ENCODE results near the gene CEP20. TPM values are rescaled to one million over a fixed set of nuclear protein-coding genes. Genes with fewer than 3 reads are reported as not detected.

The CEP20 gene
- total RNA-seq, 4 donors from 2014 or later, result 13.5 to 33.0 (median 17.4) TPM

DNA sequence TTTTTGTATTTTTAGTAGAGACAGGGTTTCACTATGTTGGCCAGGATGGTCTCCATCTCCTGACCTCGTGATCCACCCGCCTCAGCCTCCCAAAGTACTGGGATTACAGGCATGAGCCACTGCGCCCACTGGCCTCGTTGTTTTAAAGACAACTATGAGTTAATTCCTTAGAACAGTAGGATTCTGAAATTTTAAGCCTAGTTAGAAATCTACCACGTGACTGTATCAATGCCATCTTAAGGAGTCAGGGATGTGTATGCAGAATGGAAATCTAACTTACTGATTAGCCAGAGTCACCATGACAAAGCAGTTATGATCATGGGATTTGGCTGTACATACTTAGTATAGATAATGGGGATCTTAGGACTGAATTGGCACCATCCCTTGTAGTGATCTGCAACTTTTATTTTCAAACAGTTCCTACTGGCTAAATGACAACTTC, 2.8 kb downstream of the CEP20 start:
- Histone ChIP-seq H3K27ac (no peak overlapping the region), H3K27me3 (no peaks in the 10 kb centered on the region), H3K4me1 (peaks cover 0 to 24% (median 3%) of the 10 kb centered on the region in 4 donors), H3K4me3 (no peak overlapping the region), H3K36me3 (peaks cover 0 to 22% (median 0%) of the 10 kb centered on the region in 3 donors), H3K9me3 (no peaks in the 10 kb centered on the region)
- no peak for TF ChIP-seq POLR2A (IDR thresholded peaks at IDR 0.05)
- TF ChIP-seq, protein P1, sequence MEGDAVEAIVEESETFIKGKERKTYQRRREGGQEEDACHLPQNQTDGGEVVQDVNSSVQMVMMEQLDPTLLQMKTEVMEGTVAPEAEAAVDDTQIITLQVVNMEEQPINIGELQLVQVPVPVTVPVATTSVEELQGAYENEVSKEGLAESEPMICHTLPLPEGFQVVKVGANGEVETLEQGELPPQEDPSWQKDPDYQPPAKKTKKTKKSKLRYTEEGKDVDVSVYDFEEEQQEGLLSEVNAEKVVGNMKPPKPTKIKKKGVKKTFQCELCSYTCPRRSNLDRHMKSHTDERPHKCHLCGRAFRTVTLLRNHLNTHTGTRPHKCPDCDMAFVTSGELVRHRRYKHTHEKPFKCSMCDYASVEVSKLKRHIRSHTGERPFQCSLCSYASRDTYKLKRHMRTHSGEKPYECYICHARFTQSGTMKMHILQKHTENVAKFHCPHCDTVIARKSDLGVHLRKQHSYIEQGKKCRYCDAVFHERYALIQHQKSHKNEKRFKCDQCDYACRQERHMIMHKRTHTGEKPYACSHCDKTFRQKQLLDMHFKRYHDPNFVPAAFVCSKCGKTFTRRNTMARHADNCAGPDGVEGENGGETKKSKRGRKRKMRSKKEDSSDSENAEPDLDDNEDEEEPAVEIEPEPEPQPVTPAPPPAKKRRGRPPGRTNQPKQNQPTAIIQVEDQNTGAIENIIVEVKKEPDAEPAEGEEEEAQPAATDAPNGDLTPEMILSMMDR (IDR thresholded peaks at IDR 0.05), result no peak
- no peak for DNase-seq

DNA sequence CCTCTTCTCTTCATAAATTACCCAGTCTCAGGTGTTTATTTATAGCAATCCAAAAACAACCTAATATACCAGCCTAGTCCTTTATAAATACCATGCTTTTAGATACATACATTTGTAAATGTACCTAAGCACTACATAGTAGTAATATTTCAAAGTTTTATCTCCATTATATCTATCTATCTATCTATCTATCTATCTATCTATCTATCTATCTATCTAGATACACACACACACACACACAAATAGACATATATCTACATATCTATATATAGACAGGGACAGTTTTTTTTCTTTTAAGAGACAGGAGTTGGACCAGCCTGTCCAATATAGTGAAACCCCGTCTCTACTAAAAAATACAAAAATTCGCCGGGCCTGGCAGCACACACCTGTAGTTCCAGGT, 5.8 kb downstream of the CEP20 start:
- TF ChIP-seq POLR2A (IDR thresholded peaks at IDR 0.05), result no peak
- Histone ChIP-seq H3K27ac (no peak overlapping the region), H3K4me1 (peaks cover 0 to 18% (median 0%) of the 10 kb centered on the region in 4 donors), H3K36me3 (peaks cover 0 to 33% (median 0%) of the 10 kb centered on the region in 3 donors), H3K27me3 (no peaks in the 10 kb centered on the region), H3K9me3 (no peaks in the 10 kb centered on the region), H3K4me3 (no peak overlapping the region)
- no peak for DNase-seq

DNA sequence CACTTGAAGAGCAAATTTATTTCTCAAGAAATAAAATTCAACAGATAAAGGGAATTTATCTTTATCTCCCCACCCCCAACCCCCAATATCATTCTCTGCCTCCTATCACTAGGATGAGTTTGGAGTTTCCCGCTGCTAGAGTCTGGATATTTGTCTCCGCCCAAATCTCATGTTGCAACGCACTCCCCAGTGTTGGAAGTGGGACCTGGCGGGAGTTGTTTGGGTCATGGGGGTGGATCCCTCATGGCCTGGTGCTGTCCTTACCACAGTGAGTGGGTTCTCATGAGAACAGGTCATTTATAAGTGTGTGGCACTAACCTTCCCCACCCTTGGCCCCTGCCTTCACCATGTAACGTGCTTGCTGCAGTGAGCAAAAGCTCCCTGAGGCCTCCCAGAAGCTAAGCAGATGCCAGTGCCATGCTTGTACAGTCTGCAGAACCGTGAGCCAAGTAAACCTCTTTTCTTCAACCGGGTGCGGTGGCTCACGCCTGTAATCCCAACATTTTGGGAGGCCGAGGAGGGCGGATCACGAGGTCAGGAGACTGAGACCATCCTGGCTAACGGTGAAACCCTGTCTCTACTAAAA, 6.5 kb downstream of the CEP20 start:
- no peak for DNase-seq
- H3K36me3 ChIP-seq, result peaks cover 0 to 34% (median 0%) of the 10 kb centered on the region in 3 donors
- H3K4me1 ChIP-seq, result peaks cover 0 to 11% (median 0%) of the 10 kb centered on the region in 4 donors
- no peak for TF ChIP-seq POLR2A (IDR thresholded peaks at IDR 0.05)
- TF ChIP-seq, protein P1 (IDR thresholded peaks at IDR 0.05), result no peak
- H3K27me3 ChIP-seq, result no peaks in the 10 kb centered on the region
- H3K9me3 ChIP-seq, result no peaks in the 10 kb centered on the region
- H3K4me3 ChIP-seq, result no peak overlapping the region
- no peak overlapping the region for H3K27ac ChIP-seq

DNA sequence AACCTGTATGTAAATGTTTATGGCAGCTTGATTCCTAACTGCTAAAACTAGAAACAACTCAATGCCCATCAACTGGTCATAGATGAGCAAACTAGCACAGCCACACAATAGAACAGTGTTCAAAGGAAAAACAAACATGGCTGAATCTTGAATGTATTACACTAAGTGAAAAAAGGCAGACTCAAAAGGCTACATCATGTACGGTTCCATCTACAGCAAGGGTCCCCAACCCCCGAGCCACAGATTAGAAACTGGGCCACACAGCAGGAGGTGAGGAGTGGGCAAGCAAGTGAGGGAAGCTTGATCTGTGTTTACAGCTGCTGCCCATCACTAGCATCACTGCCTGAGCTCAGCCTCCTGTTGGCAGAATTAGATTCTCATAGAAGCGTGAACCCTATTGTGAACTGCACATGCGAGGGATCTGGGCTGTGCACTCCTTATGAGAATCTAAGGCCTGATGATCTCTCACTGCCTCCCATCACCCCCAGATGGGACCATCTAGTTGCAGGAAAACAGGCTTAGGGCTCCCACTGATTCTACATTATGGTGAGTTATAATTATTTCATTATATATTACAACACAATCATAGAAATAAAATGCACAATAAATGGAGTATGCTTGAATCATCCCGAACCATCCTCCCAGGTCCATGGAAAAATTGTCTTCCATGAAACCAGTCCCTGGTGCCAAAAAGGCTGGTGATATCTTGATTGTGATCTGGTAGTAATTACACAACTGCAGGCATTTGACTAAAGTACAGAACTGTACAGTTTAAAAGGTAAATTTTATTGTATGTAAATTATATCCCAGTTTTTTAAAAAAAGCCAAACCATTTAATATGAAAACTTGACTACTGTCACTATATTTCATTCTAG, 7.7 kb downstream of the CEP20 start:
- DNase-seq, result no peak
- no peaks in the 10 kb centered on the region for H3K4me1 ChIP-seq
- no peak overlapping the region for H3K4me3 ChIP-seq
- peaks cover 0 to 34% (median 0%) of the 10 kb centered on the region in 3 donors for H3K36me3 ChIP-seq
- no peak overlapping the region for H3K27ac ChIP-seq
- TF ChIP-seq POLR2A (IDR thresholded peaks at IDR 0.05), result no peak
- TF ChIP-seq, protein P1 (IDR thresholded peaks at IDR 0.05), result no peak
- H3K9me3 ChIP-seq, result no peaks in the 10 kb centered on the region
- H3K27me3 ChIP-seq, result no peaks in the 10 kb centered on the region

DNA sequence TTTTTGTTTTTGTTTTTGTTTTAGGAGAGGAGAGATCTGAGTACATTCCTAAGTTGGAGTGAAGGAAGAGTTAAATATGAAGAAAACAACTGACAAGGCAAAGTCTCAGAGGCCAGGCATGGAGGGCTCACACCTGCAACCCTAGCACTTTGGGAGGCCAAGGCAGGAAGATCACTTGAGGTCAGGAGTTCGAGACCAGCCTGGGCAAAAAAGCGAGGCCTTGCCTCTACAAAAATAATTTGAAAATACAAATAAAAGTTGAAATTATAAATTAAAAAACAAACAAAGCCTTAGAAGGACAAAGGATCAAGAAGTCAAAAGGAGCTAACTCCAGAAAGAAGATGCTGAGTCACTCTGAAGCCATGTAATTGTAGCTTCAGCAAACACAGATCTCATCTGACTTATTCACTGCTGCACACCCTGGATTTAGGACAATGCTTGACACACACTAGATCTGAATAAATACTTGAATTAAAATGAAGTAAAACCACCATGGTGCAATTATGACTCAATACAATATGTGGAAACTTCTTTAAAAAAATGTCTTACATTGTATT, 9.1 kb downstream of the CEP20 start:
- TF ChIP-seq, protein P1 (IDR thresholded peaks at IDR 0.05), result no peak
- no peak for TF ChIP-seq POLR2A (IDR thresholded peaks at IDR 0.05)
- no peaks in the 10 kb centered on the region for H3K4me1 ChIP-seq
- DNase-seq, result no peak
- no peaks in the 10 kb centered on the region for H3K27me3 ChIP-seq
- H3K27ac ChIP-seq, result no peak overlapping the region
- H3K9me3 ChIP-seq, result no peaks in the 10 kb centered on the region
- peaks cover 0 to 34% (median 0%) of the 10 kb centered on the region in 3 donors for H3K36me3 ChIP-seq
- H3K4me3 ChIP-seq, result no peak overlapping the region

DNA sequence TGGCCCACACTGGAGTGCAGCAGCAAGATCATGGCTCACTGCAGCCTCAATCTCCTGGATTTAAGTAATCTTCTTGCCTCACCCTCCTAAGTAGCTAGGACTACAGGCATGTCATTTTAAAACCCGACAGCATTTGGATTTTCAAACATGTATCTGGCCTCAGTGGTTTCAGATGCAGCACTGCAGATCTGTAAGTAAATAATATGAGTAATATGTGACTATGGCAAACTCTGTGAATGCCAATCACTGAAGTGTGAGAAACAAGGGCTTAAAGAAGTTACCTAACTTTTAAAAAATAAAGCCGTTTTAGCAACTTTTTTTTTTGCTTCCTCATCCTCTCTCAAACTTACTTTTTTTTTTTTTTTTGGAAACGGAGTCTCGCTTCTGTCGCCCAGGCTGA, 11.9 kb downstream of the CEP20 start:
- H3K9me3 ChIP-seq, result no peaks in the 10 kb centered on the region
- DNase-seq, result no peak
- no peak overlapping the region for H3K27ac ChIP-seq
- H3K4me3 ChIP-seq, result no peak overlapping the region
- H3K36me3 ChIP-seq, result peaks cover 0 to 16% (median 0%) of the 10 kb centered on the region in 3 donors
- no peaks in the 10 kb centered on the region for H3K27me3 ChIP-seq
- no peaks in the 10 kb centered on the region for H3K4me1 ChIP-seq
- TF ChIP-seq, protein P1 (IDR thresholded peaks at IDR 0.05), result no peak
- TF ChIP-seq POLR2A (IDR thresholded peaks at IDR 0.05), result no peak
